ENCODE data around the gene PNLIPRP3.

PNLIPRP3 gene

GRCh38 chr10:116461680-116462079 lies 34.0 kb downstream of the PNLIPRP3 start:
- TF ChIP-seq, protein P1, sequence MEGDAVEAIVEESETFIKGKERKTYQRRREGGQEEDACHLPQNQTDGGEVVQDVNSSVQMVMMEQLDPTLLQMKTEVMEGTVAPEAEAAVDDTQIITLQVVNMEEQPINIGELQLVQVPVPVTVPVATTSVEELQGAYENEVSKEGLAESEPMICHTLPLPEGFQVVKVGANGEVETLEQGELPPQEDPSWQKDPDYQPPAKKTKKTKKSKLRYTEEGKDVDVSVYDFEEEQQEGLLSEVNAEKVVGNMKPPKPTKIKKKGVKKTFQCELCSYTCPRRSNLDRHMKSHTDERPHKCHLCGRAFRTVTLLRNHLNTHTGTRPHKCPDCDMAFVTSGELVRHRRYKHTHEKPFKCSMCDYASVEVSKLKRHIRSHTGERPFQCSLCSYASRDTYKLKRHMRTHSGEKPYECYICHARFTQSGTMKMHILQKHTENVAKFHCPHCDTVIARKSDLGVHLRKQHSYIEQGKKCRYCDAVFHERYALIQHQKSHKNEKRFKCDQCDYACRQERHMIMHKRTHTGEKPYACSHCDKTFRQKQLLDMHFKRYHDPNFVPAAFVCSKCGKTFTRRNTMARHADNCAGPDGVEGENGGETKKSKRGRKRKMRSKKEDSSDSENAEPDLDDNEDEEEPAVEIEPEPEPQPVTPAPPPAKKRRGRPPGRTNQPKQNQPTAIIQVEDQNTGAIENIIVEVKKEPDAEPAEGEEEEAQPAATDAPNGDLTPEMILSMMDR (IDR thresholded peaks at IDR 0.05; ENCODE audit: low read depth, low read length): no peak
- no peak for DNase-seq (ENCODE audit: low read depth in 2 of 2)
- no peak overlapping the region for H3K4me3 ChIP-seq (replicated peaks in 1 of 2; ENCODE audit: low read depth in 2 of 2, low read length in 2 of 2)

DNA sequence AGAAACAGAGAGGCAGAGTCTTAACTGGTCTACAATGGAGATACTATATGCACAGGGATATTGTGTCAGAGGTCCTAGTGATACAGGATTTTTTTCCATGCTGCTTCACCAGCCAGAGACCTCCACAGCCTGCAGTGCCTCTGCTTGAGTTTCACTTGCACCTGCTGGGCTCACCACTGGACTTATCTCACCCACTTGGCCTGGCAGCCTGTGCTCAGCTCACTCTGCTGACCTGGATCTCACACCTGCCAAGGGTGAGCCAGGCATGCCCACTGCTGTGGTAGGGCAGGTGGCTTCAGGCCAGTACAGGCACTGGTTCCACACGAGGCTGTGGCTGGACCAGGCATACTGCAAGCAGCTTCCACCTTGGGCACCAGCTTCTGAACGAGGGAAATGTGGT lies 36.6 kb downstream of the PNLIPRP3 start:
- TF ChIP-seq, protein P1 (IDR thresholded peaks at IDR 0.05; ENCODE audit: low read depth, low read length): no peak
- H3K4me3 ChIP-seq (replicated peaks in 1 of 2; ENCODE audit: low read depth in 2 of 2, low read length in 2 of 2): no peak overlapping the region
- DNase-seq (ENCODE audit: low read depth in 2 of 2): no peak

DNA sequence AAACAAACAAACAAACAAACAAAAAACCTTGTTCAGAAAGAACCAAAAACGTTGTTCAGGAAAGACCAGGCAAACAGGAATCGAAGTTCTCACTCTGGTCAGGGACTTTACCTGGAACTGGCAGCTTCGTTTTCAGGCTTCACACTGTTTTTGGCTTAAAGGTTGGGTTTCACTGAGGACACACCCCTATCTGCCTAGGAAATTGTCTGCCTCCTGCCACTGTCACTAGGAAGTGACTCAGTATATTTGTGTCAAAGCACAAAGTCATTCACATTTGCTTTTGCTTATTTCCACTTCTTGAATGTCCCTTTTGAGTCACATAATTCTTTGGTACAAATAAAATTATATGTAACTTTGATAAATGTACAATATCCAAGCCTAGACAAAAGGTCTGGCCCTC lies 37.9 kb downstream of the PNLIPRP3 start:
- no peak overlapping the region for H3K4me3 ChIP-seq (replicated peaks in 1 of 2; ENCODE audit: low read depth in 2 of 2, low read length in 2 of 2)
- DNase-seq (ENCODE audit: low read depth in 2 of 2): no peak
- TF ChIP-seq, protein P1 (IDR thresholded peaks at IDR 0.05; ENCODE audit: low read depth, low read length): no peak

GRCh38 chr10:116466715-116467422 lies 39.2 kb downstream of the PNLIPRP3 start:
- TF ChIP-seq, protein P1 (IDR thresholded peaks at IDR 0.05; ENCODE audit: low read depth, low read length): no peak
- H3K4me3 ChIP-seq (replicated peaks in 1 of 2; ENCODE audit: low read depth in 2 of 2, low read length in 2 of 2): no peak overlapping the region
- no peak for DNase-seq (ENCODE audit: low read depth in 2 of 2)

GRCh38 chr10:116469437-116469836 lies 41.8 kb downstream of the PNLIPRP3 start:
- no peak for DNase-seq (ENCODE audit: low read depth in 2 of 2)
- H3K4me3 ChIP-seq (replicated peaks in 1 of 2; ENCODE audit: low read depth in 2 of 2, low read length in 2 of 2): no peak overlapping the region
- TF ChIP-seq, protein P1 (IDR thresholded peaks at IDR 0.05; ENCODE audit: low read depth, low read length): no peak

DNA sequence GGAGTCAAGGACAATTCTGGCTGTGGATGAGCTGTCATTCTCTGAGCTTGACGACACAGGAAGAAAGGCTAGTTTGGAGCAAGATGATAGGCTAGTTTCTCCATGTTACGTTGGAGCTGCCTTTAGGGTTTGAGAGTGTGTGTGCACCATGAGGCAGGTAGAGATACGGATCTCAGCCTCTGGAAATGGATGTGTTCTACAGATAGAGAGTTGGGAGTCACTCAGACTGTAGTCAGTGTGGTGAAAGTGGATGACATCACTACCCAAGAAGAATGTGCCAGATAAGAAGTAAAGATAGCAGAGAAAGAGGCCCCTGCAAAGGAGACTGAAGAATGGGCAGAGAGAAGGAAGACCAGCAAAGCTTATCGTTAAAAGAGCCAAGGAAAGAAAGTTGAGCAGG lies 42.4 kb downstream of the PNLIPRP3 start:
- DNase-seq (ENCODE audit: low read depth in 2 of 2): no peak
- H3K4me3 ChIP-seq (replicated peaks in 1 of 2; ENCODE audit: low read depth in 2 of 2, low read length in 2 of 2): no peak overlapping the region
- TF ChIP-seq, protein P1 (IDR thresholded peaks at IDR 0.05; ENCODE audit: low read depth, low read length): no peak

All from cardiac fibroblast (primary cell).